Brain microvascular endothelial cell (primary cell): ENCODE data around the gene RIMBP2.

Experiments used
- DNase-seq: peaks from one replicate; pipeline ENCODE4 v3.0.0-alpha.2; 2020
- H3K27ac ChIP-seq: fragments of 250-450 bp; sonication (Bioruptor Pico); 2 replicates; pipeline ENCODE4 v1.5.1; 2020; ENCODE audit warnings: mild to moderate bottlenecking, moderate library complexity
- H3K27me3 ChIP-seq: fragments of 250-450 bp; sonication (Bioruptor Pico); replicated peaks from 2 replicates; pipeline ENCODE4 v1.5.1; 2020; ENCODE audit warnings: mild to moderate bottlenecking
- H3K36me3 ChIP-seq: fragments of 250-450 bp; sonication (Bioruptor Pico); replicated peaks from 2 replicates; pipeline ENCODE4 v1.5.1; 2020; ENCODE audit warnings: mild to moderate bottlenecking
- H3K4me3 ChIP-seq: 2 replicates; pipeline ENCODE4 v1.5.1; 2011; ENCODE audit warnings: low read depth, mild to moderate bottlenecking, control low read depth, low read length, moderate library complexity
- CTCF ChIP-seq: IDR thresholded peaks from 2 replicates; pipeline ENCODE4 v1.5.1; 2011; ENCODE audit warnings: low read depth, mild to moderate bottlenecking, moderate library complexity, low read length, control low read depth, inconsistent platforms; ENCODE audit errors: missing control alignments
- in situ Hi-C: cut with HindIII; loops from 2 replicates; pipeline ENCODE4 v1.10.0; 2017; ENCODE audit warnings: low sequenced_read_pairs, low pct_ligation_motif_present

Gene RIMBP2

GRCh38 chr12:130522244-130522834 is 193.8 kb downstream of the RIMBP2 start:
- Histone ChIP-seq H3K4me3 (no peak overlapping the region), H3K36me3 (no peaks in the 10 kb centered on the region), H3K27ac (no peak overlapping the region), H3K27me3 (no peaks in the 10 kb centered on the region)
- TF ChIP-seq CTCF: no peak
- in situ Hi-C loops: no loop called here
- DNase-seq: no peak

- no peak overlapping the region for H3K27ac ChIP-seq
- no peak overlapping the region for H3K4me3 ChIP-seq
- DNase-seq: no peak
- TF ChIP-seq CTCF: no peak
- no peaks in the 10 kb centered on the region for H3K36me3 ChIP-seq
- in situ Hi-C loops: no loop called here
- H3K27me3 ChIP-seq: no peaks in the 10 kb centered on the region
Observed at GRCh38 chr12:130521375-130522124, 194.5 kb downstream of the RIMBP2 start.

- in situ Hi-C loops: no loop called here
- no peaks in the 10 kb centered on the region for H3K27me3 ChIP-seq
- no peak overlapping the region for H3K4me3 ChIP-seq
- no peaks in the 10 kb centered on the region for H3K36me3 ChIP-seq
- TF ChIP-seq CTCF: no peak
- no peak for DNase-seq
- no peak overlapping the region for H3K27ac ChIP-seq
Observed at GRCh38 chr12:130520784-130521183, 195.3 kb downstream of the RIMBP2 start.

GRCh38 chr12:130517588-130517987 is 198.5 kb downstream of the RIMBP2 start:
- in situ Hi-C loops: no loop called here
- H3K4me3 ChIP-seq: no peak overlapping the region
- no peak for DNase-seq
- H3K27me3 ChIP-seq: no peaks in the 10 kb centered on the region
- no peaks in the 10 kb centered on the region for H3K36me3 ChIP-seq
- TF ChIP-seq CTCF: no peak
- no peak overlapping the region for H3K27ac ChIP-seq

GRCh38 chr12:130514149-130514551 is 201.9 kb downstream of the RIMBP2 start:
- TF ChIP-seq CTCF: no peak
- Histone ChIP-seq H3K36me3 (no peaks in the 10 kb centered on the region), H3K27ac (no peak overlapping the region), H3K27me3 (no peaks in the 10 kb centered on the region), H3K4me3 (no peak overlapping the region)
- in situ Hi-C loops: no loop called here
- no peak for DNase-seq

- no peak overlapping the region for H3K27ac ChIP-seq
- no peak for DNase-seq
- H3K4me3 ChIP-seq: no peak overlapping the region
- no peak for TF ChIP-seq CTCF
- no peaks in the 10 kb centered on the region for H3K27me3 ChIP-seq
- no peaks in the 10 kb centered on the region for H3K36me3 ChIP-seq
- in situ Hi-C loops: no loop called here
Observed at GRCh38 chr12:130513556-130513955, 202.5 kb downstream of the RIMBP2 start.
